Liver (tissue), 9 donors: Measurements from ENCODE around the gene MTOR. TPM values are rescaled to one million over a fixed set of nuclear protein-coding genes. Genes with fewer than 3 reads are reported as not detected.
"Not testable (repeated sequence)": the region's sequence is repeated elsewhere in the genome, so short reads cannot be mapped to it uniquely, and the experiment has no call there.

Experiments used
- DNase-seq: peaks from one replicate; pipeline ENCODE4 v3.0.0-alpha.2; 2017; ENCODE audit warnings: low spot score
- H3K27ac ChIP-seq, 2 donors: one replicate each; pipeline ENCODE4 v1.7.0; 2013; ENCODE audit warnings: inconsistent platforms in 2 of 2, low read length in 2 of 2, control low read depth in 1 of 2, low read depth in 1 of 2, mild to moderate bottlenecking in 1 of 2
- H3K27me3 ChIP-seq, 4 donors: one replicate each; pipeline versions ENCODE4 v1.6.1 to v1.7.0; 2013; ENCODE audit warnings: low read length in 3 of 4, inconsistent platforms in 1 of 4, mild to moderate bottlenecking in 1 of 4, moderate library complexity in 1 of 4; ENCODE audit not compliant: control insufficient read depth in 4 of 4, insufficient read depth in 4 of 4
- H3K36me3 ChIP-seq, 4 donors: one replicate each; pipeline versions ENCODE4 v1.6.1 to v1.7.0; 2013; ENCODE audit warnings: low read length in 3 of 4, mild to moderate bottlenecking in 3 of 4, low read depth in 1 of 4, moderate library complexity in 1 of 4; ENCODE audit not compliant: control insufficient read depth in 4 of 4, insufficient read depth in 3 of 4
- H3K4me1 ChIP-seq, 4 donors: one replicate each; pipeline versions ENCODE4 v1.6.1 to v1.7.0; 2013; ENCODE audit warnings: low read length in 3 of 4, mild to moderate bottlenecking in 3 of 4, moderate library complexity in 1 of 4; ENCODE audit not compliant: control insufficient read depth in 4 of 4, insufficient read depth in 4 of 4
- H3K4me3 ChIP-seq, 3 donors: one replicate each; pipeline versions ENCODE4 v1.6.1 to v1.7.0; 2013; ENCODE audit warnings: low read length in 3 of 3, control low read depth in 1 of 3, low read depth in 1 of 3, mild to moderate bottlenecking in 1 of 3
- H3K9ac ChIP-seq, 2 donors: one replicate each; pipeline ENCODE4 v1.7.0; 2013; ENCODE audit warnings: low read length in 2 of 2, mild to moderate bottlenecking in 2 of 2, moderate library complexity in 2 of 2, control low read depth in 1 of 2, low read depth in 1 of 2
- H3K9me3 ChIP-seq, 4 donors: one replicate each; pipeline versions ENCODE4 v1.6.1 to v1.7.0; 2013; ENCODE audit warnings: low read length in 3 of 4; ENCODE audit not compliant: control insufficient read depth in 4 of 4
- EGR1 ChIP-seq, 2 donors: IDR thresholded peaks; 2 replicates each; pipeline ENCODE4 v1.6.1; 2016 to 2018; ENCODE audit warnings: antibody characterized with exemption in 2 of 2, low read depth in 2 of 2
- FOXA2 ChIP-seq: IDR thresholded peaks from 2 replicates; pipeline ENCODE4 v1.6.1; 2016; ENCODE audit warnings: antibody characterized with exemption
- HNF4G ChIP-seq: IDR thresholded peaks from 2 replicates; pipeline ENCODE4 v1.6.1; 2016; ENCODE audit warnings: antibody characterized with exemption
- JUND ChIP-seq, 2 donors: IDR thresholded peaks; 2 replicates each; pipeline ENCODE4 v1.6.1; 2016; ENCODE audit warnings: antibody characterized with exemption in 2 of 2
- NR2F2 ChIP-seq: IDR thresholded peaks from 2 replicates; pipeline ENCODE4 v1.6.1; 2016; ENCODE audit warnings: antibody characterized with exemption
- TAF1 ChIP-seq: conservative IDR thresholded peaks from 2 replicates; pipeline ENCODE4 v1.6.1; 2016; ENCODE audit warnings: antibody characterized with exemption, mild to moderate bottlenecking
- ZBTB33 ChIP-seq: IDR thresholded peaks from 2 replicates; pipeline ENCODE4 v1.6.1; 2016; ENCODE audit warnings: antibody characterized with exemption
- WGBS: extraction: QIAGEN DNeasy Blood & Tissue Kit; methylation state at CpG from one replicate; pipeline ENCODE4 v1.1.7; 2013; 5-methylcytosine and 5-hydroxymethylcytosine counted together
- polyA plus RNA-seq, 2 donors: library from polyadenylated mRNA; stranded (reverse) in 1 of 2; unstranded in 1 of 2; fragments of 200-250 nt in 1 of 2; fragments of >200 nt in 1 of 2; fragmentation: Nextera tagmentation in 1 of 2; extraction: Ambion mirVana in 1 of 2; gene quantifications; one replicate each; pipeline versions ENCODE4 v1.2.1 to v1.2.3, GENCODE V29; 2013 to 2015
- total RNA-seq, 2 donors: library from RNA; depleted of rRNA; stranded (reverse); fragments of >200 nt; gene quantifications; one replicate each; pipeline ENCODE4 v1.2.3, GENCODE V29; 2014
- TF ChIP-seq, protein P1 (sequence below): IDR thresholded peaks from 2 replicates; pipeline ENCODE4 v1.6.1; 2016; ENCODE audit warnings: antibody characterized with exemption
- TF ChIP-seq, protein P2 (sequence below): IDR thresholded peaks from 2 replicates; pipeline ENCODE4 v1.6.1; 2016; ENCODE audit warnings: antibody characterized with exemption
- TF ChIP-seq, protein P3 (sequence below): IDR thresholded peaks from 2 replicates; pipeline ENCODE4 v1.6.1; 2016; ENCODE audit warnings: antibody characterized with exemption, mild to moderate bottlenecking
- donor health status: healthy.
- donor health status: healthy.
- donor health status: healthy.
- donor health status: healthy.
- donor health status: healthy.

Gene MTOR
- total and polyA plus RNA-seq, 4 donors: 11.6 to 45.0 (median 19.9) TPM

DNA sequence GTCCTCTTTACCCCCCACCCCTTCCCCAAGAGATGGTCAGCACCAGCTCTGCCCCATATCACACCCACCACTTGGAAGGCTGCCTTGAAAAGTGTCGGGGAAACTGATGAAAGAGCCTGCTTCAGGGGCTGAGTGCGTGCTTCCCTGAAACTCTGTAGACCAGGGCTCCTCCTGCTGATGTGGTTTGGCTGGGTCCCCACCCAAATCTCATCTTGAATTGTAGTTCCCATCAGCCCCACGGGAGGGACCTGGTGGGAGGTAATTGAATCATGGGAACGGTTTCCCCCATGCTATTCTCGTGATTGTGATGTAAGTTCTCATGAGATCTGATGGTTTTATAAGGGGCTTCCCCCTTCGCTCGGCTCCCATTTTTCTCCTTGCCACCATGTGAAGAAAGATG, 47.0 kb upstream of the MTOR start (continued):
- no peak for TF ChIP-seq EGR1 (IDR thresholded peaks at IDR 0.05; ENCODE audit: low read depth in 2 of 2)
- TF ChIP-seq, protein P1, sequence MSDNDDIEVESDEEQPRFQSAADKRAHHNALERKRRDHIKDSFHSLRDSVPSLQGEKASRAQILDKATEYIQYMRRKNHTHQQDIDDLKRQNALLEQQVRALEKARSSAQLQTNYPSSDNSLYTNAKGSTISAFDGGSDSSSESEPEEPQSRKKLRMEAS: no peak

GRCh38 chr1:11308699-11309224, 46.4 kb upstream of the MTOR start:
- no peak overlapping the region for H3K4me3 ChIP-seq
- TF ChIP-seq, protein P2, sequence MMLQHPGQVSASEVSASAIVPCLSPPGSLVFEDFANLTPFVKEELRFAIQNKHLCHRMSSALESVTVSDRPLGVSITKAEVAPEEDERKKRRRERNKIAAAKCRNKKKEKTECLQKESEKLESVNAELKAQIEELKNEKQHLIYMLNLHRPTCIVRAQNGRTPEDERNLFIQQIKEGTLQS: no peak
- no peak for TF ChIP-seq ZBTB33
- TF ChIP-seq FOXA2: no peak
- WGBS: 92% methylated on average over 6 of the region's 6 CpGs
- H3K27ac ChIP-seq: no peak overlapping the region
- no peaks in the 10 kb centered on the region for H3K36me3 ChIP-seq
- no peaks in the 10 kb centered on the region for H3K9me3 ChIP-seq
- no peak for DNase-seq
- no peak overlapping the region for H3K9ac ChIP-seq
- no peaks in the 10 kb centered on the region for H3K27me3 ChIP-seq
- H3K4me1 ChIP-seq: no peaks in the 10 kb centered on the region

DNA sequence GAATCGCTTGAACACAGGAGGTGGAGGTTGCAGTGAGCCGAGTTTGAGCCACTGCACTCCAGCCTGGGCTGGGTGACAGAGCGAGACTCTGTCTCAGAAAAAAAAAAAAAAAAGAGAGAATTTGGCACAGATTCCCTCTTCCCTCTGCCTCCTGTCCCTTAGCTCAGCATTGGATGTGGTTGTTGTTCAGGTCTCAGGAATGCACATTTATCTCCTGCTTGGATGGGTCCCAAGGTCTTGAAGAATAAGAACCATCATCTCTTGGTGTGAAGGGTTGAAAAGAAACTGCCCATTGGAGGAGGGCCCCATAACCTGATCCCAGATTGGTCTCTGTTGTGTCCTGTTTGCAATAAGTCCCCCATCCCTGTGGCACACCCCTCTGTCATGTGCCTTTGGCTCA, 45.5 kb upstream of the MTOR start:
- no peak overlapping the region for H3K27ac ChIP-seq
- no peak for TF ChIP-seq ZBTB33
- no peak for TF ChIP-seq FOXA2
- TF ChIP-seq JUND (IDR thresholded peaks at IDR 0.05): no peak
- H3K9ac ChIP-seq: no peak overlapping the region
- no peaks in the 10 kb centered on the region for H3K9me3 ChIP-seq
- H3K27me3 ChIP-seq: no peaks in the 10 kb centered on the region
- 83% methylated on average over 3 of the region's 3 CpGs for WGBS
- H3K36me3 ChIP-seq: no peaks in the 10 kb centered on the region
- H3K4me1 ChIP-seq: no peaks in the 10 kb centered on the region
- DNase-seq: no peak
- H3K4me3 ChIP-seq: no peak overlapping the region

- not testable (repeated sequence) for DNase-seq, H3K27ac ChIP-seq, H3K9ac ChIP-seq, H3K36me3 ChIP-seq, H3K9me3 ChIP-seq, H3K4me1 ChIP-seq, H3K4me3 ChIP-seq, H3K27me3 ChIP-seq
- WGBS: 95% methylated on average over 29 of the region's 29 CpGs
Observed at GRCh38 chr1:11305516-11305915, 43.2 kb upstream of the MTOR start.

GRCh38 chr1:11302366-11302765, 40.0 kb upstream of the MTOR start:
- no peak overlapping the region for H3K27ac ChIP-seq
- no peak overlapping the region for H3K4me3 ChIP-seq
- 94% methylated on average over 2 of the region's 2 CpGs for WGBS
- no peaks in the 10 kb centered on the region for H3K9me3 ChIP-seq
- no peaks in the 10 kb centered on the region for H3K4me1 ChIP-seq
- no peaks in the 10 kb centered on the region for H3K27me3 ChIP-seq
- no peaks in the 10 kb centered on the region for H3K36me3 ChIP-seq
- DNase-seq: no peak
- no peak overlapping the region for H3K9ac ChIP-seq
- TF ChIP-seq JUND (IDR thresholded peaks at IDR 0.05): no peak
- no peak for TF ChIP-seq HNF4G
- no peak for TF ChIP-seq NR2F2
- TF ChIP-seq ZBTB33: no peak
- TF ChIP-seq, protein P3, sequence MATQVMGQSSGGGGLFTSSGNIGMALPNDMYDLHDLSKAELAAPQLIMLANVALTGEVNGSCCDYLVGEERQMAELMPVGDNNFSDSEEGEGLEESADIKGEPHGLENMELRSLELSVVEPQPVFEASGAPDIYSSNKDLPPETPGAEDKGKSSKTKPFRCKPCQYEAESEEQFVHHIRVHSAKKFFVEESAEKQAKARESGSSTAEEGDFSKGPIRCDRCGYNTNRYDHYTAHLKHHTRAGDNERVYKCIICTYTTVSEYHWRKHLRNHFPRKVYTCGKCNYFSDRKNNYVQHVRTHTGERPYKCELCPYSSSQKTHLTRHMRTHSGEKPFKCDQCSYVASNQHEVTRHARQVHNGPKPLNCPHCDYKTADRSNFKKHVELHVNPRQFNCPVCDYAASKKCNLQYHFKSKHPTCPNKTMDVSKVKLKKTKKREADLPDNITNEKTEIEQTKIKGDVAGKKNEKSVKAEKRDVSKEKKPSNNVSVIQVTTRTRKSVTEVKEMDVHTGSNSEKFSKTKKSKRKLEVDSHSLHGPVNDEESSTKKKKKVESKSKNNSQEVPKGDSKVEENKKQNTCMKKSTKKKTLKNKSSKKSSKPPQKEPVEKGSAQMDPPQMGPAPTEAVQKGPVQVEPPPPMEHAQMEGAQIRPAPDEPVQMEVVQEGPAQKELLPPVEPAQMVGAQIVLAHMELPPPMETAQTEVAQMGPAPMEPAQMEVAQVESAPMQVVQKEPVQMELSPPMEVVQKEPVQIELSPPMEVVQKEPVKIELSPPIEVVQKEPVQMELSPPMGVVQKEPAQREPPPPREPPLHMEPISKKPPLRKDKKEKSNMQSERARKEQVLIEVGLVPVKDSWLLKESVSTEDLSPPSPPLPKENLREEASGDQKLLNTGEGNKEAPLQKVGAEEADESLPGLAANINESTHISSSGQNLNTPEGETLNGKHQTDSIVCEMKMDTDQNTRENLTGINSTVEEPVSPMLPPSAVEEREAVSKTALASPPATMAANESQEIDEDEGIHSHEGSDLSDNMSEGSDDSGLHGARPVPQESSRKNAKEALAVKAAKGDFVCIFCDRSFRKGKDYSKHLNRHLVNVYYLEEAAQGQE: no peak
- no peak for TF ChIP-seq EGR1 (IDR thresholded peaks at IDR 0.05; ENCODE audit: low read depth in 2 of 2)
- TF ChIP-seq, protein P2: no peak
- TF ChIP-seq TAF1: no peak
